Measurements from ENCODE around the gene CLDN24. TPM values are rescaled to one million over a fixed set of nuclear protein-coding genes. Genes with fewer than 3 reads are reported as not detected.

Gene CLDN24
- total and polyA plus RNA-seq, 7 donors: not detected

- intact Hi-C loops (cut with DNase I): no loop called here
- 56 to 61% (median 58%) methylated on average over 15 of the region's 15 CpGs for WGBS, 3 donors
- TF ChIP-seq CTCF (IDR thresholded peaks at IDR 0.05): no peak
Measured at GRCh38 chr4:183362916-183363542, 40.8 kb upstream of the CLDN24 start.

GRCh38 chr4:183362036-183362435 is 39.8 kb upstream of the CLDN24 start:
- WGBS, 3 donors: 85 to 89% (median 88%) methylated on average over 4 of the region's 4 CpGs
- DNase-seq (no peak), ATAC-seq (no peak)
- no peak overlapping the region for H3K4me3 ChIP-seq
- H3K4me1 ChIP-seq: no peaks in the 10 kb centered on the region
- no peak for TF ChIP-seq CTCF (IDR thresholded peaks at IDR 0.05)
- H3K27me3 ChIP-seq (ENCODE audit: insufficient read depth in 3 of 3, low read length in 2 of 3): no peaks in the 10 kb centered on the region
- H3K36me3 ChIP-seq (ENCODE audit: insufficient read depth in 1 of 2, low read depth in 1 of 2): no peaks in the 10 kb centered on the region
- H3K27ac ChIP-seq: no peak overlapping the region
- H3K9me3 ChIP-seq: no peaks in the 10 kb centered on the region
- intact Hi-C loops (cut with DNase I): no loop called here

More at GRCh38 chr4:183362916-183363542, 40.8 kb upstream of the CLDN24 start:
- Histone ChIP-seq H3K27ac (no peak overlapping the region), H3K4me3 (no peak overlapping the region), H3K9me3 (no peaks in the 10 kb centered on the region), H3K36me3 (ENCODE audit: insufficient read depth in 1 of 2, low read depth in 1 of 2) (no peaks in the 10 kb centered on the region), H3K27me3 (ENCODE audit: insufficient read depth in 3 of 3, low read length in 2 of 3) (no peaks in the 10 kb centered on the region), H3K4me1 (no peaks in the 10 kb centered on the region)
- ATAC-seq: no peak
- no peak for DNase-seq

- no peak for DNase-seq
- H3K4me3 ChIP-seq: no peak overlapping the region
- intact Hi-C loops (cut with DNase I): no loop called here
- WGBS, 3 donors: 53 to 58% (median 57%) methylated on average over 11 of the region's 11 CpGs
- no peaks in the 10 kb centered on the region for H3K4me1 ChIP-seq
- no peaks in the 10 kb centered on the region for H3K36me3 ChIP-seq (ENCODE audit: insufficient read depth in 1 of 2, low read depth in 1 of 2)
- no peak for ATAC-seq
- no peak overlapping the region for H3K27ac ChIP-seq
- H3K9me3 ChIP-seq: no peaks in the 10 kb centered on the region
- peaks cover 0 to 2% (median 0%) of the 10 kb centered on the region in 3 donors for H3K27me3 ChIP-seq (ENCODE audit: insufficient read depth in 3 of 3, low read length in 2 of 3)
- no peak for TF ChIP-seq CTCF (IDR thresholded peaks at IDR 0.05)
Measured at GRCh38 chr4:183360161-183360919, 38.1 kb upstream of the CLDN24 start.

- H3K27me3 ChIP-seq (ENCODE audit: insufficient read depth in 3 of 3, low read length in 2 of 3): peaks cover 0 to 2% (median 0%) of the 10 kb centered on the region in 3 donors
- H3K9me3 ChIP-seq: no peaks in the 10 kb centered on the region
- ATAC-seq: no peak
- no peak overlapping the region for H3K4me3 ChIP-seq
- no peak overlapping the region for H3K27ac ChIP-seq
- intact Hi-C loops (cut with DNase I): no loop called here
- 65 to 73% (median 73%) methylated on average over 13 of the region's 13 CpGs for WGBS, 3 donors
- DNase-seq: no peak
- TF ChIP-seq CTCF (IDR thresholded peaks at IDR 0.05): no peak
- H3K4me1 ChIP-seq: no peaks in the 10 kb centered on the region
- H3K36me3 ChIP-seq (ENCODE audit: insufficient read depth in 1 of 2, low read depth in 1 of 2): no peaks in the 10 kb centered on the region
Measured at GRCh38 chr4:183358215-183358755, 36.1 kb upstream of the CLDN24 start.
